Measurements from ENCODE around the gene SLC44A3. TPM values are rescaled to one million over a fixed set of nuclear protein-coding genes. Genes with fewer than 3 reads are reported as not detected.

SLC44A3 gene
- polyA plus RNA-seq, 1 donor from 2014 or later: not detected

GRCh38 chr1:94864821-94865220 lies 44.7 kb downstream of the SLC44A3 start:
- no peak overlapping the region for H3K4me3 Mint-ChIP-seq
- H3K9me3 Mint-ChIP-seq: no peaks in the 10 kb centered on the region
- H3K4me1 Mint-ChIP-seq: no peaks in the 10 kb centered on the region
- H3K27me3 Mint-ChIP-seq: no peaks in the 10 kb centered on the region
- H3K36me3 Mint-ChIP-seq: peaks cover 2% of the 10 kb centered on the region
- no peak overlapping the region for H3K27ac Mint-ChIP-seq

GRCh38 chr1:94865360-94865759 lies 45.2 kb downstream of the SLC44A3 start:
- H3K4me3 Mint-ChIP-seq: no peak overlapping the region
- no peak overlapping the region for H3K27ac Mint-ChIP-seq
- H3K36me3 Mint-ChIP-seq: peaks cover 2% of the 10 kb centered on the region
- H3K4me1 Mint-ChIP-seq: no peaks in the 10 kb centered on the region
- H3K27me3 Mint-ChIP-seq: no peaks in the 10 kb centered on the region
- H3K9me3 Mint-ChIP-seq: no peaks in the 10 kb centered on the region

- no peaks in the 10 kb centered on the region for H3K4me1 Mint-ChIP-seq
- no peak overlapping the region for H3K27ac Mint-ChIP-seq
- H3K27me3 Mint-ChIP-seq: no peaks in the 10 kb centered on the region
- H3K36me3 Mint-ChIP-seq: peaks cover 2% of the 10 kb centered on the region
- no peaks in the 10 kb centered on the region for H3K9me3 Mint-ChIP-seq
- no peak overlapping the region for H3K4me3 Mint-ChIP-seq
These were observed 46.1 kb downstream of the SLC44A3 start for GRCh38 chr1:94866164-94866807.

GRCh38 chr1:94871031-94871430 lies 50.9 kb downstream of the SLC44A3 start:
- H3K36me3 Mint-ChIP-seq: peaks cover 2% of the 10 kb centered on the region
- H3K27me3 Mint-ChIP-seq: peaks cover 10% of the 10 kb centered on the region
- no peaks in the 10 kb centered on the region for H3K9me3 Mint-ChIP-seq
- H3K27ac Mint-ChIP-seq: no peak overlapping the region
- H3K4me1 Mint-ChIP-seq: no peaks in the 10 kb centered on the region
- H3K4me3 Mint-ChIP-seq: no peak overlapping the region

GRCh38 chr1:94872771-94873495 lies 52.8 kb downstream of the SLC44A3 start:
- H3K27me3 Mint-ChIP-seq: peaks cover 19% of the 10 kb centered on the region
- H3K4me1 Mint-ChIP-seq: no peaks in the 10 kb centered on the region
- H3K9me3 Mint-ChIP-seq: peaks cover 0 to 2% (median 0%) of the 10 kb centered on the region in 3 donors
- peaks cover 2% of the 10 kb centered on the region for H3K36me3 Mint-ChIP-seq
- H3K27ac Mint-ChIP-seq: no peak overlapping the region
- no peak overlapping the region for H3K4me3 Mint-ChIP-seq

DNA sequence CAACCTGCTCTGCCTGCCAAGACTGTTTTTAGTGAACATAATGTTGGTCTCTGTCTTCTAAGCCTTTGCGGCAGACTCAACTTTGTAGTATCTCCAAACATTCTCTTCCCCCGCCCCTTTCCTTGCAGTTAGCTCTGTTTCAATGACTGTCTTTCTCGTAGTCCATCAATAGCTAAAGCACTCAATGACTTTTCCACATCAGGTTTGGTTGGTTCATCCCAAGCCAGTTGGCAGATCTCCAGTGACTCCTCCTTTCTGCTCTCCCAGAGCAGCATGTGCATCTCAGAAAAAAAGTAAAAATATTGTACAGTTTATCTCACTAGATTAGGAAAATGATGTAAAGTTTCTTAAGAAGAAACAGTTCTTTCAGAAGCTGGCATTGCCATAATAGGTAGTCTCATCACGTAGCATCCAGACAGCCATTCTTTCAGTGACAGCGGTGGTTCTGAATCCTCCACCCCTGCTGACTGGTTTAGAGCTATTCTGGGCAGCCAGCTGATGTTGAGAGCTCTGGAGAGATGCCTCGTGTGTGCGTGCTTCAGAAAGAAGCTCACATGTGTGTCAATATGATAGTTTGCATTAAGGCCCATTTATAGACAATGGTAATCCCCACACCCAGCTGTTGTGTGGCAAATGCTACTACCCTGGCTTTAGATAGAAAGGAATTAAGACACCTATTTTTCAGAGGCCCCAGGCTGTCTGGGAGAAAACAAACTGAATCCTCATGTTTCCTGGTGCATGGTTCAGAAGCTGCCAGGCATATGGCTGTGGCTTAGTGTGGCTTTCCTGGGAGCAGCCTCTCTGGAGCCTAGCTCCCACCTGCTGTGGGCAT lies 53.6 kb downstream of the SLC44A3 start:
- peaks cover 19% of the 10 kb centered on the region for H3K27me3 Mint-ChIP-seq
- peaks cover 0 to 4% (median 0%) of the 10 kb centered on the region in 3 donors for H3K9me3 Mint-ChIP-seq
- H3K4me3 Mint-ChIP-seq: no peak overlapping the region
- H3K36me3 Mint-ChIP-seq: peaks cover 2% of the 10 kb centered on the region
- no peaks in the 10 kb centered on the region for H3K4me1 Mint-ChIP-seq
- no peak overlapping the region for H3K27ac Mint-ChIP-seq

DNA sequence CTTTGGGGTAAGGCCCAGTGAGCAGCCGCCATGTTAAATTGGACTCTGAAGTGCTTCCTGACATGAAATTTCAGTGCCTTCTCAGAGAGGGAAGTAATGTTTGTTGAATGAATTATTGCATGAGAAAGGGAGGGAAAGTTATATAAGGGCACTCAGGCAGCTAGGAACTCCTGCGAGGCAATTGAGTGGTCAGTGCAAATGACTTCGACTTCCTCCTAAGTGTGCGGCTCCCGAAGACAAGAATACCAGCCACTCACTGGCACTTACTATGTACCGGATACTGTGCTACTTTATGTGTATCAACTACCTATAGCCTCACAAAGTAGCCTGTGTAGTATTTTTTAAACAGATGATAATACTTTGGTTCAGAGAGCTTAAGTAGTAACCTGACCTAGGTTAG lies 54.3 kb downstream of the SLC44A3 start:
- Mint-ChIP-seq H3K36me3 (peaks cover under 1% of the 10 kb centered on the region), H3K4me3 (no peak overlapping the region), H3K4me1 (no peaks in the 10 kb centered on the region), H3K9me3 (peaks cover 0 to 4% (median 0%) of the 10 kb centered on the region in 3 donors), H3K27me3 (peaks cover 19% of the 10 kb centered on the region), H3K27ac (no peak overlapping the region)

- Mint-ChIP-seq H3K4me3 (no peak overlapping the region), H3K9me3 (peaks cover 0 to 4% (median 0%) of the 10 kb centered on the region in 3 donors), H3K36me3 (no peaks in the 10 kb centered on the region), H3K27ac (no peak overlapping the region), H3K27me3 (peaks cover 19% of the 10 kb centered on the region), H3K4me1 (no peaks in the 10 kb centered on the region)
These were observed 55.6 kb downstream of the SLC44A3 start for GRCh38 chr1:94875794-94876193.

DNA sequence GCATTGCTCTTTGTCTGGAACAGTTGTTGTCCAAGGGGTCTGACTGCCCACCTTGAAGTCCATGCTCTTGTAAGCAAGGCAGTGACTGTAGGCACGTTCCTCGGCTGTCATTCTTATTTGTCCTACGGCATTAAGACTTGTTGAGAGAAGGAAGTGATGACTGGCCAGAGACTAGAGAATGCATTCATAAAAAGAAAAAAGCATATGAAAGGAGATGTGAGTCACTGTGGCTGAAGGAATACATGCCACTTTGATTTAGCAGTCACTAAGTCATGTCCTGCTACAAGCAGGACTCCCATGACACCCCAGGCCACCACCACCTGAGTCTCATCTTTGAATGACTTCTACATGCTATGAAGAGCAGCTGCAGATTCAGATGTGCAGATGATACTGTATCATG lies 56.2 kb downstream of the SLC44A3 start:
- Mint-ChIP-seq H3K27me3 (peaks cover 19% of the 10 kb centered on the region), H3K4me3 (no peak overlapping the region), H3K9me3 (peaks cover 0 to 4% (median 0%) of the 10 kb centered on the region in 3 donors), H3K4me1 (no peaks in the 10 kb centered on the region), H3K36me3 (no peaks in the 10 kb centered on the region), H3K27ac (no peak overlapping the region)

DNA sequence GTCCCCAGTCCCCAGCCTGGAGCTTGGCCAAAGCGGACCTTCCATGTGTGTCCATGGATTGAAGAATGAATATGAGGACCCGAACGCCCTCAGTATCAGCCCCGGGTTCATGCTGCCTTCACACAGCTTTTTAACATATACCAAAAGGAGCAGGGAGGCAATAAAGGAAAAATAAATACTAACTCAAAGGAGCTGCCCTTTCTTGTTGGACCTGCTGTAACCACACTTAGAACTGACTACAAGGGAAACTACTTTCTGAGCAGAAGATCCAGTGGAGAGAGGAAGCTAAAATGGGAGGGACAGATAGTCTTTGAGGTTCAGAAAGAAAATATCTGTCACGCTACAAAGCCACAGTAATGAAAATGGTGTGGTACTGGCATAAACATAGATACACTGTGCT lies 58.2 kb downstream of the SLC44A3 start:
- H3K4me1 Mint-ChIP-seq: peaks cover 0 to 2% (median 0%) of the 10 kb centered on the region in 3 donors
- H3K9me3 Mint-ChIP-seq: peaks cover 0 to 4% (median 0%) of the 10 kb centered on the region in 3 donors
- no peak overlapping the region for H3K27ac Mint-ChIP-seq
- peaks cover 16% of the 10 kb centered on the region for H3K27me3 Mint-ChIP-seq
- no peaks in the 10 kb centered on the region for H3K36me3 Mint-ChIP-seq
- no peak overlapping the region for H3K4me3 Mint-ChIP-seq

DNA sequence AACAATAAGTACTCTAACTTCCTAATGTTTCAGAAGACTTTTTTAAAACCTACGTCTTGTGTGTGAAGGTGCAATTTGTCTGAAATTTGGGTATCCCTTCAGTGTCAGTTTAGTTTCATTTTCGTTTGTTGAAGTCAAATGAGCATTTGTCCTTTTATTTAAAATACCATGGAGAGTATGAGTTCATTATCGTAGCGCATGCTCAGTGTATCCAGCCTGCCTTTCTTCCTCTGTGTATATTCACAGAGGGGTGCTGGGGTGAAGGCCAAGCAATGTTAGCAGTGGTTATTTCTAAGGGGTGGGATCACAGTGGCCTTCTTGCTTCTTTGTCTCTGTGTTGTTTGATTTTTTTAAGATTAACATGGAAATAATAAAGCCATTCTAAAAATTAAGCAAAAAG lies 63.5 kb downstream of the SLC44A3 start:
- Mint-ChIP-seq H3K27me3 (no peaks in the 10 kb centered on the region), H3K36me3 (no peaks in the 10 kb centered on the region), H3K9me3 (no peaks in the 10 kb centered on the region), H3K4me3 (peak overlapping the region in 2 of 4 donors; percentile 24 to 33), H3K4me1 (peaks cover 4 to 7% (median 4%) of the 10 kb centered on the region in 3 donors), H3K27ac (no peak overlapping the region)

DNA sequence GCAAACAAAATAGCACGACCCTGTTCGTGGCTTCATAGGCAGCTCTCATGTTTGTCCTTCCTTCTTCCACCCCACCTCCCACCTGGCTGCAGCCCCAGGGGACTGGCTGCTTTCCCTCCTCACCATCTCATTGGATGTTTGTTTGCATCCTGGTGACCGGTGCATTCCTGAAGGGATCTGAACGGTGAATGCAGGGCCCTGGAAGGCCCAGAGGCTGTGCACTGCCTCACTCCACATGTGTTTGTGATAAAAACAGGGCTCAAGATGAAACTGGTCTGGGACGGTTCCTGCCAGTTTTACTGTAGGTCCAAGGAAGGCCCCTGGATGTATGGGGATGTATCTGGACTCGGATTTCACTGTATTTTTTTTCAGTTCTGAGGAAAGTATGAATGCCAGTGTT lies 63.9 kb downstream of the SLC44A3 start:
- no peak overlapping the region for H3K27ac Mint-ChIP-seq
- H3K36me3 Mint-ChIP-seq: no peaks in the 10 kb centered on the region
- H3K9me3 Mint-ChIP-seq: no peaks in the 10 kb centered on the region
- H3K4me3 Mint-ChIP-seq: no peak overlapping the region
- no peaks in the 10 kb centered on the region for H3K27me3 Mint-ChIP-seq
- H3K4me1 Mint-ChIP-seq: peaks cover 4 to 7% (median 4%) of the 10 kb centered on the region in 3 donors

GRCh38 chr1:94884507-94884906 lies 64.3 kb downstream of the SLC44A3 start:
- Mint-ChIP-seq H3K27ac (no peak overlapping the region), H3K4me3 (no peak overlapping the region), H3K36me3 (no peaks in the 10 kb centered on the region), H3K4me1 (peaks cover 4 to 7% (median 4%) of the 10 kb centered on the region in 3 donors), H3K27me3 (no peaks in the 10 kb centered on the region), H3K9me3 (no peaks in the 10 kb centered on the region)

DNA sequence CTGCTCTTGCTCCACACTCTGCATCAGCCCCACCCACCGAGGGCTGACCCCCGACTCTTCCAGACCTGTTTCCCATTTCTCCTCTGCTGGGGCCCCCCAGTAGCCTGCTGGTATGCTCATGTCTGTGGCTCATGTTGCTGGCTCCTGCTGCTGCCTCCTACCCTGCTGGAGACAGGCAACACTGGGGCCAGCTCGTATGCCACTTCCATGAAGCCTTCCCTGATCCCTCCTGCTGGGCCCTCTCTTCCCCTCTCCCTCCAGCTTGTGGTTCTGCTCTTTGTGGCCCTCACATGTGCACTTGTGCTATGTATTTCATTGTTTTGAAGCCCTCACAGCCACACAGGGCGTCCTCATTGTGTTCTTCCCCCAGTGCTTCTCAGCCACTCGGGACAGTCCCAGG lies 66.2 kb downstream of the SLC44A3 start:
- no peaks in the 10 kb centered on the region for H3K27me3 Mint-ChIP-seq
- no peak overlapping the region for H3K27ac Mint-ChIP-seq
- H3K9me3 Mint-ChIP-seq: peaks cover 0 to 2% (median 0%) of the 10 kb centered on the region in 3 donors
- peaks cover 4 to 7% (median 4%) of the 10 kb centered on the region in 3 donors for H3K4me1 Mint-ChIP-seq
- H3K4me3 Mint-ChIP-seq: no peak overlapping the region
- H3K36me3 Mint-ChIP-seq: no peaks in the 10 kb centered on the region

- H3K4me1 Mint-ChIP-seq: peaks cover 4 to 7% (median 4%) of the 10 kb centered on the region in 3 donors
- no peak overlapping the region for H3K27ac Mint-ChIP-seq
- H3K4me3 Mint-ChIP-seq: no peak overlapping the region
- peaks cover 0 to 2% (median 0%) of the 10 kb centered on the region in 3 donors for H3K9me3 Mint-ChIP-seq
- H3K27me3 Mint-ChIP-seq: no peaks in the 10 kb centered on the region
- H3K36me3 Mint-ChIP-seq: no peaks in the 10 kb centered on the region
These were observed 66.9 kb downstream of the SLC44A3 start for GRCh38 chr1:94887106-94887505.
